HEK293 (cell line): Measurements from ENCODE around the gene TIGD3.

ENCODE experiments used
- YY1 ChIP-seq: fragments of 450-650 bp; formaldehyde crosslinking; IDR thresholded peaks from 2 replicates; pipeline ENCODE4 v1.5.1; 2018; ENCODE audit warnings: missing biosample characterization, missing genetic modification characterization
- ZBTB49 ChIP-seq: fragments of 450-650 bp; formaldehyde crosslinking; IDR thresholded peaks from 2 replicates; pipeline ENCODE4 v1.5.1; 2016; ENCODE audit warnings: missing biosample characterization, missing genetic modification characterization, low read depth
- ZBTB7A ChIP-seq: fragments of 450-650 bp; formaldehyde crosslinking; IDR thresholded peaks from 2 replicates; pipeline ENCODE4 v1.5.1; 2016; ENCODE audit warnings: low read depth, missing biosample characterization, missing genetic modification characterization
- ZNF274 ChIP-seq, 2 experiments: fragments of 200-500 bp in 1 of 2; fragments of 450-650 bp in 1 of 2; sonication (Bioruptor generic) in 1 of 2; formaldehyde crosslinking in 1 of 2; IDR thresholded peaks; 2 replicates each; pipeline versions ENCODE4 v1.5.1 to v1.6.1; 2014 to 2016; ENCODE audit warnings: borderline replicate concordance in 1 of 2, inconsistent platforms in 1 of 2, low read length in 1 of 2, missing biosample characterization in 1 of 2, missing genetic modification characterization in 1 of 2
- ZNF404 ChIP-seq: fragments of 450-650 bp; formaldehyde crosslinking; IDR thresholded peaks from 2 replicates; pipeline ENCODE4 v1.5.1; 2017; ENCODE audit warnings: missing biosample characterization, missing genetic modification characterization
- ZNF600 ChIP-seq: fragments of 450-650 bp; formaldehyde crosslinking; IDR thresholded peaks from 2 replicates; pipeline ENCODE4 v1.5.1; 2016; ENCODE audit warnings: missing biosample characterization, missing genetic modification characterization
- TF ChIP-seq, protein P1 (sequence below): fragments of 450-650 bp; formaldehyde crosslinking; IDR thresholded peaks from 2 replicates; pipeline ENCODE4 v1.5.1; 2016; ENCODE audit warnings: missing biosample characterization, missing genetic modification characterization
- TF ChIP-seq, protein P2 (sequence below): fragments of 450-650 bp; formaldehyde crosslinking; IDR thresholded peaks from 2 replicates; pipeline ENCODE4 v1.5.1; 2016; ENCODE audit warnings: missing biosample characterization, missing genetic modification characterization, low read depth

- TF ChIP-seq, protein P1, sequence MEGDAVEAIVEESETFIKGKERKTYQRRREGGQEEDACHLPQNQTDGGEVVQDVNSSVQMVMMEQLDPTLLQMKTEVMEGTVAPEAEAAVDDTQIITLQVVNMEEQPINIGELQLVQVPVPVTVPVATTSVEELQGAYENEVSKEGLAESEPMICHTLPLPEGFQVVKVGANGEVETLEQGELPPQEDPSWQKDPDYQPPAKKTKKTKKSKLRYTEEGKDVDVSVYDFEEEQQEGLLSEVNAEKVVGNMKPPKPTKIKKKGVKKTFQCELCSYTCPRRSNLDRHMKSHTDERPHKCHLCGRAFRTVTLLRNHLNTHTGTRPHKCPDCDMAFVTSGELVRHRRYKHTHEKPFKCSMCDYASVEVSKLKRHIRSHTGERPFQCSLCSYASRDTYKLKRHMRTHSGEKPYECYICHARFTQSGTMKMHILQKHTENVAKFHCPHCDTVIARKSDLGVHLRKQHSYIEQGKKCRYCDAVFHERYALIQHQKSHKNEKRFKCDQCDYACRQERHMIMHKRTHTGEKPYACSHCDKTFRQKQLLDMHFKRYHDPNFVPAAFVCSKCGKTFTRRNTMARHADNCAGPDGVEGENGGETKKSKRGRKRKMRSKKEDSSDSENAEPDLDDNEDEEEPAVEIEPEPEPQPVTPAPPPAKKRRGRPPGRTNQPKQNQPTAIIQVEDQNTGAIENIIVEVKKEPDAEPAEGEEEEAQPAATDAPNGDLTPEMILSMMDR = no peak
- TF ChIP-seq ZNF600 (no peak), ZNF274 (IDR thresholded peaks at IDR 0.05; ENCODE audit: low read length) (no peak), ZNF274 (tag by site-specific recombination; IDR thresholded peaks at IDR 0.05; ENCODE audit: borderline replicate concordance) (no peak), YY1 (tag by site-specific recombination) (no peak), ZBTB49 (tag by site-specific recombination) (no peak), ZBTB7A (tag by site-specific recombination) (no peak), ZNF404 (tag by site-specific recombination) (no peak)
- TF ChIP-seq, protein P2, sequence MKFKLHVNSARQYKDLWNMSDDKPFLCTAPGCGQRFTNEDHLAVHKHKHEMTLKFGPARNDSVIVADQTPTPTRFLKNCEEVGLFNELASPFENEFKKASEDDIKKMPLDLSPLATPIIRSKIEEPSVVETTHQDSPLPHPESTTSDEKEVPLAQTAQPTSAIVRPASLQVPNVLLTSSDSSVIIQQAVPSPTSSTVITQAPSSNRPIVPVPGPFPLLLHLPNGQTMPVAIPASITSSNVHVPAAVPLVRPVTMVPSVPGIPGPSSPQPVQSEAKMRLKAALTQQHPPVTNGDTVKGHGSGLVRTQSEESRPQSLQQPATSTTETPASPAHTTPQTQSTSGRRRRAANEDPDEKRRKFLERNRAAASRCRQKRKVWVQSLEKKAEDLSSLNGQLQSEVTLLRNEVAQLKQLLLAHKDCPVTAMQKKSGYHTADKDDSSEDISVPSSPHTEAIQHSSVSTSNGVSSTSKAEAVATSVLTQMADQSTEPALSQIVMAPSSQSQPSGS (tag by site-specific recombination) = no peak
These were observed 24.0 kb upstream of the TIGD3 start for GRCh38 chr11:65330544-65330943.
